Lower leg skin (tissue), 3 donors: ENCODE results near the gene CLHC1.

Source experiments
- CTCF ChIP-seq, 3 donors: fragments of 450-650 bp; IDR thresholded peaks; one replicate each; pipeline ENCODE4 v1.5.1; 2016; ENCODE audit warnings: antibody characterized with exemption in 3 of 3, mild to moderate bottlenecking in 3 of 3, moderate library complexity in 2 of 3
- POLR2A ChIP-seq, 2 donors: fragments of 450-650 bp; IDR thresholded peaks; one replicate each; pipeline ENCODE4 v1.6.1; 2016 to 2017; ENCODE audit warnings: antibody characterized with exemption in 2 of 2, mild to moderate bottlenecking in 1 of 2, moderate library complexity in 1 of 2

DNA sequence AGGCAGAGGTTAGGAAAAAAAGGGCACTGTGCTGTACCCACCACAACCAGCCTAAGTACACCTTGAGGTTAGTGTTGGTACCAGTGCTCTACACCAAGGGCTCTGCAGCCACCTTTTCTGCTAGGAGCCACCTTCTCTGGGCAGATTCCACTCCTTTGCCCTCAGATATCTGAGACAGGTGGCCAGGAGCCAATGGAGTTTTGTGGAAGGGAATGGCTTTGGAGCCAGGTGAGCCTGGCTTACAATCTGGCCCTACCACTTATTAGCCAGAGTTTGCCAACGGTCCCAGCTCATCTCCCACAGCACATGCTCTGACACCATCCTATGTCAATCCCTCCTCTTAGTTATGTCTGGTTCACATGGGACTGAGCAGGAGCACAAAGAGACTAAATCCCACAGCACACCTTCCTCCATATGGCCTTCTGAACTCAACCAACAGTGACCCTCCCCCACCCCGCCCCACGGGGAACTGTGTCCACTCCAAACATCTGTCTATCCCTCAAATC is 77.5 kb downstream of the CLHC1 start:
- TF ChIP-seq CTCF (IDR thresholded peaks at IDR 0.05) (no peak), POLR2A (IDR thresholded peaks at IDR 0.05) (no peak)
